Astrocyte of the cerebellum (primary cell): ENCODE measurements around the gene FBLN5.

ENCODE experiments used
- DNase-seq: peaks from one replicate; pipeline ENCODE4 v3.0.0-alpha.2; 2011; ENCODE audit warnings: low read depth
- H3K4me3 ChIP-seq: 2 replicates; pipeline ENCODE4 v1.5.1; 2011; ENCODE audit warnings: mild to moderate bottlenecking, low read depth, low read length, moderate library complexity
- CTCF ChIP-seq: IDR thresholded peaks from 2 replicates; pipeline ENCODE4 v1.5.1; 2012; ENCODE audit warnings: low read length, low read depth, moderate library complexity, mild to moderate bottlenecking; ENCODE audit errors: missing control alignments
- in situ Hi-C: cut with HindIII; loops from 2 replicates; pipeline ENCODE4 v1.10.0; 2017; ENCODE audit warnings: low sequenced_read_pairs

The FBLN5 gene

GRCh38 chr14:91831337-91831736 lies 116.2 kb downstream of the FBLN5 start:
- DNase-seq = no peak
- no peak for TF ChIP-seq CTCF
- H3K4me3 ChIP-seq = no peak overlapping the region
- in situ Hi-C loops = no loop called here

GRCh38 chr14:91830777-91831176 lies 116.7 kb downstream of the FBLN5 start:
- DNase-seq = no peak
- in situ Hi-C loops = no loop called here
- TF ChIP-seq CTCF = no peak
- no peak overlapping the region for H3K4me3 ChIP-seq

- DNase-seq = no peak
- no peak overlapping the region for H3K4me3 ChIP-seq
- TF ChIP-seq CTCF = no peak
- in situ Hi-C loops = no loop called here
Observed at GRCh38 chr14:91829511-91829910, 118.0 kb downstream of the FBLN5 start.

- no peak for TF ChIP-seq CTCF
Observed at GRCh38 chr14:91827746-91828145, 119.7 kb downstream of the FBLN5 start.

More at GRCh38 chr14:91827746-91828145, 119.7 kb downstream of the FBLN5 start:
- H3K4me3 ChIP-seq = no peak overlapping the region
- no peak for DNase-seq
- in situ Hi-C loops = no loop called here
